PFSK-1 (cell line): ENCODE measurements around the gene MYO5B.

Experiments used
- FOXP2 ChIP-seq: optimal IDR thresholded peaks from 2 replicates; pipeline ENCODE3; 2011; ENCODE audit warnings: borderline replicate concordance, control low read depth, inconsistent platforms; ENCODE audit not compliant: insufficient read depth; ENCODE audit errors: extremely low read length, extremely low read depth
- POLR2AphosphoS5 ChIP-seq: IDR thresholded peaks from 2 replicates; pipeline ENCODE4 v1.6.1; 2012; ENCODE audit warnings: low read depth, mild to moderate bottlenecking, control low read depth, low read length, moderate library complexity
- SIN3A ChIP-seq: IDR thresholded peaks from 2 replicates; pipeline ENCODE4 v1.6.1; 2012; ENCODE audit warnings: mild to moderate bottlenecking, low read length, moderate library complexity, borderline replicate concordance; ENCODE audit not compliant: insufficient read depth
- TAF1 ChIP-seq: IDR thresholded peaks from 2 replicates; pipeline ENCODE4 v1.6.1; 2012; ENCODE audit warnings: low read length, control low read depth, borderline replicate concordance; ENCODE audit not compliant: insufficient read depth
- TF ChIP-seq, protein P1 (sequence below), 2 experiments: IDR thresholded peaks; 2 replicates each; pipeline versions ENCODE4 v1.6.1 to v1.8.0; 2011 to 2012; ENCODE audit warnings: low read depth in 2 of 2, low read length in 2 of 2, control low read depth in 1 of 2, inconsistent platforms in 1 of 2, mild to moderate bottlenecking in 1 of 2, moderate library complexity in 1 of 2; ENCODE audit not compliant: insufficient read depth in 1 of 2

MYO5B gene

DNA sequence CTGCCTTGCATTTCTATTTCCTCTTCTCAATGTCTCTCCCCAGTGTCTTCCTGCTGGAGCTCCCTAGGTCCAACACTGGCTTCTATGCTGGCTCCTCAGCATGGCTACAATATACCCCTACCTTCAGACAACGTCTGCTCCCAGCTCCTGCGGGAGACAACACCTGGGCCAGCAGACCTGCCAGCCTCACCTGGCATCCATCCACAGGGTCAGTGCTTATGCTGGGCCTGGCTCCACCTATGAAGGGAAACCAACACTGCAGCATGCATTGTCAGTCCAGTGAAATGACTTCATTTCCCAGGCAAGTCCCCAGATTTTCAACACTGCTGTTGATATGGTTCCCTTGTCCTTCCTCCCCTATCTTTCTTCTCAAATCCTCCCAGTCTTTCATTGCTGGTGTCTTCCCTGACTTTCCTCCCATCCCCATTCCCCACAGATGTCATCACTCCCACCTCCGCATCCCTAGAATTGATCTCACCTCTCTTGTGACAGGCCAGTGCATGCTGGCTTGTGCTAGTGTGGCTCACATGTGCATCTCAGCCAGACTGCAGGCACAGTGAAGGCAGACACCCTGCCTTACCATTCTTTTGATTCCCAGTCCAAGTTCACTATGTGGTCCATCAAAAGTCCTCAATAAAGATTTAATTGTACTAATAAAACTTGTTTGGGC, 98.0 kb downstream of the MYO5B start:
- TF ChIP-seq POLR2AphosphoS5, result no peak
- no peak for TF ChIP-seq SIN3A
- TF ChIP-seq, protein P1, sequence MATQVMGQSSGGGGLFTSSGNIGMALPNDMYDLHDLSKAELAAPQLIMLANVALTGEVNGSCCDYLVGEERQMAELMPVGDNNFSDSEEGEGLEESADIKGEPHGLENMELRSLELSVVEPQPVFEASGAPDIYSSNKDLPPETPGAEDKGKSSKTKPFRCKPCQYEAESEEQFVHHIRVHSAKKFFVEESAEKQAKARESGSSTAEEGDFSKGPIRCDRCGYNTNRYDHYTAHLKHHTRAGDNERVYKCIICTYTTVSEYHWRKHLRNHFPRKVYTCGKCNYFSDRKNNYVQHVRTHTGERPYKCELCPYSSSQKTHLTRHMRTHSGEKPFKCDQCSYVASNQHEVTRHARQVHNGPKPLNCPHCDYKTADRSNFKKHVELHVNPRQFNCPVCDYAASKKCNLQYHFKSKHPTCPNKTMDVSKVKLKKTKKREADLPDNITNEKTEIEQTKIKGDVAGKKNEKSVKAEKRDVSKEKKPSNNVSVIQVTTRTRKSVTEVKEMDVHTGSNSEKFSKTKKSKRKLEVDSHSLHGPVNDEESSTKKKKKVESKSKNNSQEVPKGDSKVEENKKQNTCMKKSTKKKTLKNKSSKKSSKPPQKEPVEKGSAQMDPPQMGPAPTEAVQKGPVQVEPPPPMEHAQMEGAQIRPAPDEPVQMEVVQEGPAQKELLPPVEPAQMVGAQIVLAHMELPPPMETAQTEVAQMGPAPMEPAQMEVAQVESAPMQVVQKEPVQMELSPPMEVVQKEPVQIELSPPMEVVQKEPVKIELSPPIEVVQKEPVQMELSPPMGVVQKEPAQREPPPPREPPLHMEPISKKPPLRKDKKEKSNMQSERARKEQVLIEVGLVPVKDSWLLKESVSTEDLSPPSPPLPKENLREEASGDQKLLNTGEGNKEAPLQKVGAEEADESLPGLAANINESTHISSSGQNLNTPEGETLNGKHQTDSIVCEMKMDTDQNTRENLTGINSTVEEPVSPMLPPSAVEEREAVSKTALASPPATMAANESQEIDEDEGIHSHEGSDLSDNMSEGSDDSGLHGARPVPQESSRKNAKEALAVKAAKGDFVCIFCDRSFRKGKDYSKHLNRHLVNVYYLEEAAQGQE (IDR thresholded peaks at IDR 0.05; ENCODE audit: insufficient read depth in 1 of 2, low read depth in 2 of 2, low read length in 2 of 2), result no peak
- no peak for TF ChIP-seq FOXP2
- no peak for TF ChIP-seq TAF1

DNA sequence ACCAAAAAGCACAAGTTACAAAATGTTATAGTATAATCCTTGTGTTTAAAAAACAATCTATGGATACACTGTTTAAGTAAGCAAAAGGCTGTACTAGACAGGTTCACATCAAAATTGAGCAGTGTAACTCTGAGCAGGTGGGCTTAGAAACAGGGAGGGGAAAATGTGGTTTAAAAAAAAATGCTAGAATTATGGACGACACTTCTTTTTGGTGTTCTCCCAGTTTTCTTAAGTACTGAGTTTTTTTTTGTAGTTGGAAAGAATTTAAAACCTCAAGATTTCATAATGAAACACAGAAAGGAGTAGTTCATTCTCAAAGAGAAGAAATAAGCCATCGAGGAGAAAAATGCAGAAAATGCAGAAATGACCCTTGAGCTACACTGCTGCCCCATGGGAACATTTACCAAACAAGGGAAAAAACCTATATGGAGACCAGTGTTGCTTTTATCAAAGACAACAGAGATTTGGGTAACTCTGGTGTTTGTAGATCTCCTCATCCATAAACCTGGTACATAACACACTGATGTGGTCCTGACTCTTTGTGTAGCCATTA, 100.7 kb downstream of the MYO5B start:
- no peak for TF ChIP-seq FOXP2
- TF ChIP-seq, protein P1 (IDR thresholded peaks at IDR 0.05; ENCODE audit: insufficient read depth in 1 of 2, low read depth in 2 of 2, low read length in 2 of 2), result no peak

DNA sequence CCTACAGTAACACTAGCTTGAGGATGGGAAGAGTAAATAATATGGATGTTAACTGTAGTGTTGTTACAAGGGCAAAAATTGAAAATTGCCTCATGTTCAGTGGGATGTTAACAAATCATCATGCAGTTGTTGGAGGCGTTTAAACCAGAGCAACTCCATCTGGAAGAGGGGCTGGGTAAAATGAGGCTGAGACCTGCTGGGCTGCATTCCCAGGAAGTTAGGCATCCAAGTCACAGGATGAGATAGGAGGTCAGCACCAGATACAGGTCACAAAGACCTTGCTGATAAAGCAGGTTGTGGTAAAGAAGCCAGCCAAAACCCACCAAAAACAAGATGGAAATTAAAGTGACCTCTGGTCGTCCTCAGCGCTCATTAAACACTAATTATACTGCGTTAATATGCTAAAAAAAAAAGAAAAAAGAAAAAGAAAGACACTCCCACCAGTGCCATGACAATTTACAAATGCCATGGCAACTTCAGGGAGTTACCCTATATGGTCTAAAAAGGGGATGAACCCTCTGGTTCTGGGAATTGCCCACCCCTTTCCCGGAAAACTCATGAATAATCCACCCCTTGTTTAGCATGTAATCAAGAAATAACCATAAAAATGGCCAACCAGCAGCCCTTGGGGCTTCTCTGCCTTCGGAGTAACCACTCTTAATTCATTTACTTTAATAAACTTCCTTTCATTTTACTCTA, 101.4 kb downstream of the MYO5B start:
- no peak for TF ChIP-seq FOXP2
- TF ChIP-seq TAF1, result no peak
- no peak for TF ChIP-seq POLR2AphosphoS5
- TF ChIP-seq SIN3A, result no peak
- TF ChIP-seq, protein P1 (IDR thresholded peaks at IDR 0.05; ENCODE audit: insufficient read depth in 1 of 2, low read depth in 2 of 2, low read length in 2 of 2), result no peak

DNA sequence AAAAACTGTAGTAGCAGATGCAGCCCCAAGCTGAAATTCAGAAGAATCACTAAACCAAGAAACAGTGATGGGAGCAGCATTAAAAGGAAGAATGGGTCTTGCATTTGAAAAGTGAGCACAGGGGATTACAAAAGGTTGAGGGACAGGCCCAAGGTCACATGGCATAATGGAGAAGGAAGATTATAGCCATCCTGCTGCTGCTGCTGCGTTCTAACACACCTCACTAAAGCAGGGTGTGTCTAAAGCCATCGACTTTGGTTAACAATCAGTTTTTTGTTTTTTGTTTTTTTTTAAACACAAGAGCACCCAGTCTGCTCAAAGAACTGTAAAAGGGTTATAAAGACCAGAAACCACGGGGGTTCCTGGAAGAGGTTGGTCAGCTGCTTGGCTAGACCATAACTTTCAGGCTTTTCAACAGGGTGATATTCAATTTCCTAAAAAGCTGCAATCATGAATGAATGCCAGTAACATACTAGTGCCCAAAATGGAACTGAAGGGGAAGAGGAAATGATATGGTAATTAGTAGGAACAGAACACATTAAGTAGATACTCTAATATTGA, 102.6 kb downstream of the MYO5B start:
- TF ChIP-seq, protein P1 (IDR thresholded peaks at IDR 0.05; ENCODE audit: insufficient read depth in 1 of 2, low read depth in 2 of 2, low read length in 2 of 2), result no peak
